H7 (cell line): ENCODE measurements around the gene GP1BA. TPM values are rescaled to one million over a fixed set of nuclear protein-coding genes. Genes with fewer than 3 reads are reported as not detected.

ENCODE experiments used
- DNase-seq: peaks from one replicate; pipeline ENCODE4 v3.0.0; 2012
- H3K27me3 ChIP-seq: 2 replicates; pipeline ENCODE4 v1.6.0; 2011; ENCODE audit warnings: mild to moderate bottlenecking, low read length; ENCODE audit not compliant: control insufficient read depth, insufficient read depth
- H3K36me3 ChIP-seq: replicated peaks from 2 replicates; pipeline ENCODE4 v1.5.1; 2011; ENCODE audit warnings: low read length; ENCODE audit not compliant: control insufficient read depth, insufficient read depth
- H3K4me3 ChIP-seq: 2 replicates; pipeline ENCODE4 v1.5.1; 2011; ENCODE audit warnings: low read depth, mild to moderate bottlenecking, control low read depth, low read length, moderate library complexity; ENCODE audit not compliant: insufficient read depth
- total RNA-seq: library from RNA; depleted of rRNA; stranded (reverse); fragments of >200 nt; shearing (Covaris generic); gene quantifications from 2 replicates; pipeline ENCODE4 v1.2.3, GENCODE V29; 2014; rRNA removed

GP1BA gene
- total RNA-seq = not detected in 2 replicates

- no peak within 1 kb of the TSS for H3K4me3 ChIP-seq
- no peaks in the 10 kb centered on the region for H3K27me3 ChIP-seq
- DNase-seq = no peak
- no peaks in the 10 kb centered on the region; the same call in 1 of the 2 replicates for H3K36me3 ChIP-seq
Observed at GRCh38 chr17:4931963-4932362, at the start of gene GP1BA. Gene GP1BA (plus strand): TSS chr17:4932277. CDS start chr17:4932605, 328 bp downstream.

GRCh38 chr17:4884489-4884888 lies 47.6 kb upstream of the GP1BA start:
- no peaks in the 10 kb centered on the region for H3K27me3 ChIP-seq
- DNase-seq = peak; percentile 8
- peaks cover 18% of the 10 kb centered on the region for H3K36me3 ChIP-seq
- H3K4me3 ChIP-seq = no peak overlapping the region

- DNase-seq = peak; percentile 33
- Histone ChIP-seq H3K27me3 (no peaks in the 10 kb centered on the region), H3K4me3 (no peak overlapping the region), H3K36me3 (peaks cover 30% of the 10 kb centered on the region)
Observed at GRCh38 chr17:4886830-4887229, 45.2 kb upstream of the GP1BA start.

GRCh38 chr17:4887581-4887980 lies 44.5 kb upstream of the GP1BA start:
- no peak for DNase-seq
- H3K27me3 ChIP-seq = no peaks in the 10 kb centered on the region
- H3K36me3 ChIP-seq = peaks cover 30% of the 10 kb centered on the region
- H3K4me3 ChIP-seq = no peak overlapping the region

- H3K4me3 ChIP-seq = no peak overlapping the region
- H3K36me3 ChIP-seq = peaks cover 31% of the 10 kb centered on the region
- no peaks in the 10 kb centered on the region for H3K27me3 ChIP-seq
- peak; percentile 38 for DNase-seq
Observed at GRCh38 chr17:4891411-4892410, 40.4 kb upstream of the GP1BA start.

GRCh38 chr17:4892499-4893221 lies 39.4 kb upstream of the GP1BA start:
- peak; percentile 51 for DNase-seq
- H3K36me3 ChIP-seq = peaks cover 28% of the 10 kb centered on the region
- no peaks in the 10 kb centered on the region for H3K27me3 ChIP-seq
- no peak overlapping the region for H3K4me3 ChIP-seq

GRCh38 chr17:4893272-4893671 lies 38.8 kb upstream of the GP1BA start:
- DNase-seq = peak; percentile 42
- Histone ChIP-seq H3K4me3 (no peak overlapping the region), H3K27me3 (no peaks in the 10 kb centered on the region), H3K36me3 (peaks cover 28% of the 10 kb centered on the region)

GRCh38 chr17:4893721-4894560 lies 38.1 kb upstream of the GP1BA start:
- H3K36me3 ChIP-seq = peaks cover 28% of the 10 kb centered on the region
- DNase-seq = peak; percentile 44

GRCh38 chr17:4895121-4895520 lies 37.0 kb upstream of the GP1BA start:
- Histone ChIP-seq H3K4me3 (no peak overlapping the region), H3K36me3 (peaks cover 28% of the 10 kb centered on the region), H3K27me3 (peaks cover 11% of the 10 kb centered on the region; the same call in 1 of the 2 replicates)
- peak; percentile 42 for DNase-seq

More at GRCh38 chr17:4893721-4894560, 38.1 kb upstream of the GP1BA start:
- peaks cover under 1% of the 10 kb centered on the region; the same call in 1 of the 2 replicates for H3K27me3 ChIP-seq
- no peak overlapping the region for H3K4me3 ChIP-seq

- H3K4me3 ChIP-seq = no peak overlapping the region
- peaks cover 15% of the 10 kb centered on the region; the same call in 1 of the 2 replicates for H3K27me3 ChIP-seq
- DNase-seq = peak; percentile 91
- peaks cover 21% of the 10 kb centered on the region for H3K36me3 ChIP-seq
Observed at GRCh38 chr17:4895657-4896331, 36.3 kb upstream of the GP1BA start.

GRCh38 chr17:4896332-4897197 lies 35.5 kb upstream of the GP1BA start:
- H3K27me3 ChIP-seq = peaks cover 20% of the 10 kb centered on the region; the same call in 1 of the 2 replicates
- H3K4me3 ChIP-seq = no peak overlapping the region
- peaks cover 16% of the 10 kb centered on the region for H3K36me3 ChIP-seq
- peak; percentile 60 for DNase-seq

- peaks cover 16% of the 10 kb centered on the region for H3K36me3 ChIP-seq
- H3K27me3 ChIP-seq = peaks cover 22% of the 10 kb centered on the region; the same call in 1 of the 2 replicates
- peak; percentile 35 for DNase-seq
- no peak overlapping the region for H3K4me3 ChIP-seq
Observed at GRCh38 chr17:4897198-4897687, 34.8 kb upstream of the GP1BA start.
